ENCODE results near the gene ANKRD44.
"Not testable (repeated sequence)": the region's sequence is repeated elsewhere in the genome, so short reads cannot be mapped to it uniquely, and the experiment has no call there.

The ANKRD44 gene

GRCh38 chr2:197353393-197354168 is 43.0 kb upstream of the ANKRD44 start:
- H3K4me3 ChIP-seq (ENCODE audit: low read depth, low read length): no peak overlapping the region
- TF ChIP-seq CTCF (IDR thresholded peaks at IDR 0.05; ENCODE audit: borderline replicate concordance, insufficient read depth, low read depth, low read length): no peak

GRCh38 chr2:197349699-197350098 is 39.1 kb upstream of the ANKRD44 start:
- TF ChIP-seq CTCF (IDR thresholded peaks at IDR 0.05; ENCODE audit: borderline replicate concordance, insufficient read depth, low read depth, low read length): no peak
- H3K4me3 ChIP-seq (ENCODE audit: low read depth, low read length): no peak overlapping the region

DNA sequence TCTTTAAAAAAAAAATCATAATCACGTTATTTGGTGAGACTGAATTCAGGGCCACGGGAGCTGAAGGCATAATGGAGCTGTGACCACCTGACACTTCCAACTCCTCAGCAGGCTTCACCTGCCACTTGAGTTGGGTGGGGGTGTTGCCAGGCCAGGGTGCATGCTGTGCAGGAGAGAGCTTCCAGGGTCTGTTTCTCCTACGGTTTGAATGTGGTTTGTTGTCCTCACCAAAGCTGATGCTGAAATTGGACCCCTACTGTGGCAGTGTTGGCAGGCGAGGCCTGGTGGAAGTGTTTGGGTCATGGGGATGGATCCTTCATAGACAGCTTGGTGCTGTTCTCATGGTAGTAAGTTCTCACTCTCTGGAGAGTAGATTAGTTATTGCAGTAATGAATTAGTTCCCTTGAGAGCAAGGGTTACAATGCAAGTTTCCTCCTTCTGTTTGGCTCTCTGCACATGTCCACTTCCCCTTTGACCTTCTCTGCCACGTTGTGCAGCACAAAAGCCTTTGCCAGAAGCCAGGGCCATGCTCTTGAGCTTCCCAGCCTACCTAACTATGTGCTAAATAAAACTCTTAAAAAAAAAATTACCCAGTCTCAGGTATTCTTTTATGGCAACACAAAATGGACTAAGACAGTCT is 38.3 kb upstream of the ANKRD44 start:
- H3K4me3 ChIP-seq (ENCODE audit: low read depth, low read length): no peak overlapping the region
- no peak for TF ChIP-seq CTCF (IDR thresholded peaks at IDR 0.05; ENCODE audit: borderline replicate concordance, insufficient read depth, low read depth, low read length)

- no peak for TF ChIP-seq CTCF (IDR thresholded peaks at IDR 0.05; ENCODE audit: borderline replicate concordance, insufficient read depth, low read depth, low read length)
- no peak overlapping the region for H3K4me3 ChIP-seq (ENCODE audit: low read depth, low read length)
Observed at GRCh38 chr2:197345846-197346370, 35.3 kb upstream of the ANKRD44 start.

GRCh38 chr2:197343968-197344367 is 33.4 kb upstream of the ANKRD44 start:
- H3K4me3 ChIP-seq (ENCODE audit: low read depth, low read length): not testable (repeated sequence)

DNA sequence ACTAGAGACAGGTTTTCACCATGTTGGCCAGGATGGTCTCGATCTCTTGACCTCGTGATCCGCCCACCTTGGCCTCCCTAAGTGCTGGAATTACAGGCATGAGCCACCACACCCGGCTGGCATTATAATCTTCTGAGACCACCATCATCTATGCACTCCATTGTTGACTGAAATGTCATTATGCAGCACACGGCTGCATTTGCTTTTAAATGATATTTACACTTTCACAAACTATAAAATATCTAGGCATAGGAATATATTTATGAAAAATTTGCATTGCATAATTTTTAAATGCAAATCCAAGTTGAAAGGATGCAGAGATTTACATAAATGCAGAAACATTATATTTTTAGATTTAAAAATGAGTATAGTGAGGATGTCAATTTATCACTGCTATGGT is 30.0 kb upstream of the ANKRD44 start:
- no peak overlapping the region for H3K4me3 ChIP-seq (ENCODE audit: low read depth, low read length)
- no peak for TF ChIP-seq CTCF (IDR thresholded peaks at IDR 0.05; ENCODE audit: borderline replicate concordance, insufficient read depth, low read depth, low read length)

DNA sequence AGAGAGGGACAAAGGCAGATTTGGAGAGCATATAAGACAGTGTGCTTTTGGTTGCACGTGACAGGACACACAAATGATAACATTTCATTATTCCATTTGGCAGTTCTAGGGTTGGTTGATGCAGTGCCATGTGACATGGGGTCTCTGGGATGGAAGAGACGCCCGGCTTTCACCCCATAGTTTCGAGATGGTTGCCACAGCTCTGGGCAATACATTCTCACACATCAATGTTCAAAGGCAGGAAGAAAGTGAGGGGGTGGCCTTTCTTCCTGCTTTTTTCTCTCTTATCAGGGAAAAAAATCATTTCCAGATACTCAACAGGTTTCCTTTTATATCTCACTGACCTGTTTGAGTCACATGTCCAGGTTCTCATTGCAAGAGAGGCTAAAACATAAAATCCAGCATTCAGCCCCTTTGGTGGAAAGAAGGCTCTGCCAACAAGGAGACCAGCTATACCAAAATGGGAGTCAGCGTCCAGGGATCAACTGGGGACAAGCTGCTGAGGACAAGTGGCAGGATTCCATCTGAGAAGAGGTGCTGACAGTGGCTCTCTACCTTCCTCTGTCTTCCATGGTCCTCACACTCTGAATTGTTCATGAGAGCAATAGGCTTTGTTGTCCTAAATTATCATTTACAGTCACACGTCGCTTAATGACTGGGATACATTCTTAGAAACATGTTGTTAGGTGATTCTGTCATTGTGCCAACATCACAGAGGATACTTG is 29.1 kb upstream of the ANKRD44 start:
- no peak overlapping the region for H3K4me3 ChIP-seq (ENCODE audit: low read depth, low read length)
- TF ChIP-seq CTCF (IDR thresholded peaks at IDR 0.05; ENCODE audit: borderline replicate concordance, insufficient read depth, low read depth, low read length): no peak

Data from GM12875 (cell line).